GM04503 (cell line): ENCODE measurements around the gene DDC.
"Not testable (repeated sequence)": the region's sequence is repeated elsewhere in the genome, so short reads cannot be mapped to it uniquely, and the experiment has no call there.

ENCODE experiments used
- DNase-seq: peaks from one replicate; pipeline ENCODE4 v3.0.0-alpha.2; 2012; ENCODE audit warnings: low read depth

Gene DDC

GRCh38 chr7:50480797-50481196 lies 84.4 kb downstream of the DDC start:
- no peak for DNase-seq

GRCh38 chr7:50479743-50480517 lies 85.3 kb downstream of the DDC start:
- DNase-seq, result no peak

- no peak for DNase-seq
Measured at GRCh38 chr7:50477640-50478039, 87.6 kb downstream of the DDC start.

- DNase-seq, result no peak
Measured at GRCh38 chr7:50476953-50477625, 88.1 kb downstream of the DDC start.

GRCh38 chr7:50475340-50475739 lies 89.9 kb downstream of the DDC start:
- DNase-seq, result no peak

- no peak for DNase-seq
Measured at GRCh38 chr7:50474382-50475160, 90.6 kb downstream of the DDC start.

- DNase-seq, result no peak
Measured at GRCh38 chr7:50473531-50473930, 91.7 kb downstream of the DDC start.

- no peak for DNase-seq
Measured at GRCh38 chr7:50472427-50472826, 92.8 kb downstream of the DDC start.

GRCh38 chr7:50471970-50472369 lies 93.2 kb downstream of the DDC start:
- DNase-seq, result no peak

GRCh38 chr7:50470250-50471163 lies 94.7 kb downstream of the DDC start:
- no peak for DNase-seq

GRCh38 chr7:50469181-50469580 lies 96.0 kb downstream of the DDC start:
- DNase-seq, result no peak

GRCh38 chr7:50467817-50468610 lies 97.2 kb downstream of the DDC start:
- no peak for DNase-seq

- DNase-seq, result no peak
Measured at GRCh38 chr7:50466815-50467585, 98.2 kb downstream of the DDC start.

- no peak for DNase-seq
Measured at GRCh38 chr7:50463035-50463434, 102.2 kb downstream of the DDC start.

- no peak for DNase-seq
Measured at GRCh38 chr7:50462361-50462760, 102.8 kb downstream of the DDC start.

- DNase-seq, result no peak
Measured at GRCh38 chr7:50461695-50462094, 103.5 kb downstream of the DDC start.

GRCh38 chr7:50459183-50459582 lies 106.0 kb downstream of the DDC start:
- DNase-seq, result not testable (repeated sequence)

- DNase-seq, result not testable (repeated sequence)
Measured at GRCh38 chr7:50458651-50459050, 106.6 kb downstream of the DDC start.

GRCh38 chr7:50456371-50457123 lies 108.7 kb downstream of the DDC start:
- DNase-seq, result no peak
